Trophoblast cell (in vitro differentiated cells and primary cell): ENCODE data around the gene GFAP.

Source experiments
- DNase-seq, 2 donors: peaks; one replicate each; pipeline ENCODE4 v3.0.0-alpha.2; 2016
- H2AFZ ChIP-seq: 2 replicates; pipeline ENCODE4 v1.6.1; 2013; ENCODE audit warnings: low read length, moderate library complexity, mild to moderate bottlenecking; ENCODE audit not compliant: insufficient read depth, poor library complexity
- H2AK5ac ChIP-seq: 2 replicates; pipeline ENCODE4 v1.6.1; 2013; ENCODE audit warnings: mild to moderate bottlenecking, low read length
- H2BK120ac ChIP-seq: 2 replicates; pipeline ENCODE4 v1.6.1; 2013; ENCODE audit warnings: low read length, mild to moderate bottlenecking, moderate library complexity; ENCODE audit not compliant: insufficient read depth, poor library complexity
- H2BK12ac ChIP-seq: 2 replicates; pipeline ENCODE4 v1.6.1; 2013; ENCODE audit warnings: mild to moderate bottlenecking, low read length, moderate library complexity
- H2BK5ac ChIP-seq: 2 replicates; pipeline ENCODE4 v1.6.1; 2013; ENCODE audit warnings: low read length, low read depth, moderate library complexity, mild to moderate bottlenecking; ENCODE audit not compliant: poor library complexity
- H3K14ac ChIP-seq: 2 replicates; pipeline ENCODE4 v1.6.1; 2013; ENCODE audit warnings: mild to moderate bottlenecking, low read length
- H3K18ac ChIP-seq: 2 replicates; pipeline ENCODE4 v1.6.1; 2013; ENCODE audit warnings: mild to moderate bottlenecking, low read length
- H3K23ac ChIP-seq: 2 replicates; pipeline ENCODE4 v1.6.1; 2013; ENCODE audit warnings: low read length
- H3K27ac ChIP-seq: 2 replicates; pipeline ENCODE4 v1.5.1; 2013; ENCODE audit warnings: low read depth, mild to moderate bottlenecking, inconsistent platforms, low read length, moderate library complexity
- H3K27me3 ChIP-seq: 2 replicates; pipeline ENCODE4 v1.6.1; 2013; ENCODE audit warnings: inconsistent platforms, mild to moderate bottlenecking, low read length, moderate library complexity; ENCODE audit not compliant: insufficient read depth
- H3K36me3 ChIP-seq, 2 experiments: 1 replicate in 1 of 2; 2 replicates in 1 of 2; pipeline ENCODE4 v1.6.1; 2013; ENCODE audit warnings: low read length in 2 of 2, mild to moderate bottlenecking in 2 of 2, moderate library complexity in 1 of 2; ENCODE audit not compliant: insufficient read depth in 2 of 2, control insufficient read depth in 1 of 2
- H3K4ac ChIP-seq: 2 replicates; pipeline ENCODE4 v1.6.1; 2013; ENCODE audit warnings: low read depth, mild to moderate bottlenecking, low read length, moderate library complexity
- H3K4me1 ChIP-seq, 2 experiments: 1 replicate in 1 of 2; 2 replicates in 1 of 2; pipeline ENCODE4 v1.6.1; 2013; ENCODE audit warnings: low read length in 2 of 2, mild to moderate bottlenecking in 2 of 2, moderate library complexity in 1 of 2; ENCODE audit not compliant: insufficient read depth in 2 of 2, control insufficient read depth in 1 of 2
- H3K4me2 ChIP-seq: 2 replicates; pipeline ENCODE4 v1.6.1; 2013; ENCODE audit warnings: inconsistent platforms, mild to moderate bottlenecking, low read length, moderate library complexity
- H3K4me3 ChIP-seq: 2 replicates; pipeline ENCODE4 v1.5.1; 2013; ENCODE audit warnings: mild to moderate bottlenecking, low read depth, low read length, inconsistent platforms
- H3K79me1 ChIP-seq: one replicate; pipeline ENCODE4 v1.6.1; 2013; ENCODE audit warnings: low read length
- H3K79me2 ChIP-seq: 2 replicates; pipeline ENCODE4 v1.6.1; 2013; ENCODE audit warnings: low read length, mild to moderate bottlenecking; ENCODE audit not compliant: control insufficient read depth, insufficient read depth, poor library complexity
- H3K9ac ChIP-seq: 2 replicates; pipeline ENCODE4 v1.6.1; 2013; ENCODE audit warnings: mild to moderate bottlenecking, low read length
- H3K9me3 ChIP-seq: 2 replicates; pipeline ENCODE4 v1.6.1; 2013; ENCODE audit warnings: low read depth, mild to moderate bottlenecking, control low read depth, inconsistent platforms, low read length; ENCODE audit not compliant: insufficient read depth
- H4K12ac ChIP-seq: 2 replicates; pipeline ENCODE4 v1.6.1; 2013; ENCODE audit warnings: low read depth, mild to moderate bottlenecking, low read length, moderate library complexity
- H4K8ac ChIP-seq: 2 replicates; pipeline ENCODE4 v1.6.1; 2013; ENCODE audit warnings: low read depth, mild to moderate bottlenecking, low read length, moderate library complexity
- H4K91ac ChIP-seq: one replicate; pipeline ENCODE4 v1.6.1; 2013; ENCODE audit warnings: low read depth, mild to moderate bottlenecking, low read length, moderate library complexity
- WGBS: extraction: QIAGEN DNeasy Blood & Tissue Kit; methylation state at CpG from one replicate; pipeline ENCODE4 v1.1.7; 2013; ENCODE audit warnings: missing lambda C conversion rate; ENCODE audit not compliant: insufficient read length, insufficient coverage; ENCODE audit errors: extremely low coverage; 5-methylcytosine and 5-hydroxymethylcytosine counted together

The GFAP gene

DNA sequence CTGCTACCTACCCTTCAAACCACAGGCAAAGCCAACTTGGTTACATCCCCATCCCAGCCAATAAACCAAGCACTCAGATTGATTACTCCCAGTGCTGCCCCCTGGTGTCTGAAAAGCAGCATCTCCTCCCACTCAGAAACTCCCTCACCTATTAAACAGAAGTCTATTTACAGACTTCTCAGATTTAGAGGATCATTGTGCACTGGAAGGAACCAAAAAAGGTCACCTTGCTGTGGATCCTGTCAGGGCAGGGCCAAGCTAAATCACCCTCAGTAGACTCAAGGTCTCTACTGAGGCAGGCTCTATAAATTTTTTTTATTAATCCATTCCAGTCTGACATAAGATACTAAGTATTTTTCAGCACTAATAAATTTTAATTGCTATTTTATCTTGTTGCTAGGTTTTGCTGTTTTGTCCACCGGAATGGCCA lies 50.1 kb downstream of the GFAP start:
- no peak overlapping the region for H4K8ac ChIP-seq
- peaks cover 44 to 60% of the 10 kb centered on the region in 2 experiments for H3K36me3 ChIP-seq
- peaks cover 0 to 4% of the 10 kb centered on the region in 2 experiments for H3K4me1 ChIP-seq
- peak; percentile 46 to 89 for DNase-seq
- no peak overlapping the region for H3K18ac ChIP-seq
- no peak overlapping the region for H4K91ac ChIP-seq
- no peak overlapping the region for H2AFZ ChIP-seq
- H3K9me3 ChIP-seq, result no peaks in the 10 kb centered on the region
- H4K12ac ChIP-seq, result no peak overlapping the region
- no peak overlapping the region for H3K4ac ChIP-seq
- H3K4me2 ChIP-seq, result no peak overlapping the region
- no peak overlapping the region for H3K14ac ChIP-seq
- no CpG with 5 or more reads among the region's 1 CpG for WGBS
- H2BK12ac ChIP-seq, result no peak overlapping the region
- no peak overlapping the region for H3K9ac ChIP-seq
- no peak overlapping the region for H3K4me3 ChIP-seq
- no peak overlapping the region for H2AK5ac ChIP-seq
- H3K23ac ChIP-seq, result no peak overlapping the region
- no peaks in the 10 kb centered on the region for H3K27me3 ChIP-seq
- H2BK120ac ChIP-seq, result no peak overlapping the region
- H3K79me2 ChIP-seq, result no peaks in the 10 kb centered on the region
- peaks cover 3% of the 10 kb centered on the region for H3K79me1 ChIP-seq
- no peak overlapping the region for H3K27ac ChIP-seq
- no peak overlapping the region for H2BK5ac ChIP-seq

GRCh38 chr17:44864831-44865230 lies 50.5 kb downstream of the GFAP start:
- no peaks in the 10 kb centered on the region for H3K79me2 ChIP-seq
- no peak for DNase-seq
- no peak overlapping the region for H3K4ac ChIP-seq
- no peak overlapping the region for H2BK120ac ChIP-seq
- WGBS, result no CpG with 5 or more reads among the region's 10 CpGs
- H2BK12ac ChIP-seq, result no peak overlapping the region
- peaks cover 3% of the 10 kb centered on the region for H3K79me1 ChIP-seq
- peaks cover 48 to 64% of the 10 kb centered on the region in 2 experiments for H3K36me3 ChIP-seq
- no peak overlapping the region for H4K8ac ChIP-seq
- H2AFZ ChIP-seq, result no peak overlapping the region
- H4K91ac ChIP-seq, result no peak overlapping the region
- no peaks in the 10 kb centered on the region for H3K27me3 ChIP-seq
- no peak overlapping the region for H3K18ac ChIP-seq
- no peak overlapping the region for H3K4me3 ChIP-seq
- H3K23ac ChIP-seq, result no peak overlapping the region
- H3K27ac ChIP-seq, result no peak overlapping the region
- H3K9ac ChIP-seq, result no peak overlapping the region
- no peak overlapping the region for H3K4me2 ChIP-seq
- H2AK5ac ChIP-seq, result no peak overlapping the region
- H3K9me3 ChIP-seq, result no peaks in the 10 kb centered on the region
- H4K12ac ChIP-seq, result no peak overlapping the region
- no peak overlapping the region for H2BK5ac ChIP-seq
- H3K14ac ChIP-seq, result no peak overlapping the region
- H3K4me1 ChIP-seq, result peaks cover 0 to 4% of the 10 kb centered on the region in 2 experiments

GRCh38 chr17:44863061-44863918 lies 52.0 kb downstream of the GFAP start:
- H3K14ac ChIP-seq, result no peak overlapping the region

DNA sequence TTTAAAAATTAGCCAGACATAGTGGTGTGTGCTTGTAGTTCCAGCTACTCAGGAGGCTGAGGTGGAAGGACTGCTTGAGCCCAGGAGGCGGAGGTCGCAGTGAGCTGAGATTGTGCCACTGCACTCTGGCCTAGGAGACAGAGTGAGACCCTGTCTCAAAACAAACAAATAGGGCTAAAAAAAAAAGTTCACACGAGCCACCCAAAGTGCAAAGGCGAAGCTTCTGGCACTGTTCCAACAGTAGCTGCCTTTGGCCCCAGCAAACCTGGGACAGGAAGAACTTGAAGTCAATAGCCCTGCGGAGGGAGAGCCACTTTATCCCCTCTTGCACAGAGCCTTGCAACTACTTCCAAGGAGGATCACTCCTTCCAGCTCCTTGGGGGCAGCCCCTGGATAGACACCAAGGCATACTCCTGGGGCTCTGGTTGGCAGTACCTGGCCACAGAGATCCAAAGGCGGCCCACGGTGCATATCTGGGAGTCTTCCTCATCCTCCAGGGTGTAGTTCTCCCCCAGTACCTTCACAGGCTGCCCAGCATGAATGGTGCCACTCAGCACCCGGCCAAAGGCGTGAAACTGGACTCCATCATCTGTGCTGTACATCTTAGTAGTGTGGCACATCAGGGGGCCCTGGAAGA lies 52.9 kb downstream of the GFAP start:
- no peak overlapping the region for H2AK5ac ChIP-seq

More at GRCh38 chr17:44863061-44863918, 52.0 kb downstream of the GFAP start:
- H3K36me3 ChIP-seq, result peaks cover 55 to 68% of the 10 kb centered on the region in 2 experiments
- no peaks in the 10 kb centered on the region for H3K27me3 ChIP-seq
- H3K4me2 ChIP-seq, result no peak overlapping the region
- H3K4me3 ChIP-seq, result no peak overlapping the region
- no peak overlapping the region for H3K9ac ChIP-seq
- H3K27ac ChIP-seq, result no peak overlapping the region
- H3K23ac ChIP-seq, result no peak overlapping the region
- no peaks in the 10 kb centered on the region for H3K79me2 ChIP-seq
- no peak overlapping the region for H2BK12ac ChIP-seq
- H2BK120ac ChIP-seq, result no peak overlapping the region
- H4K91ac ChIP-seq, result no peak overlapping the region
- H3K4ac ChIP-seq, result no peak overlapping the region
- no peak for DNase-seq
- H3K4me1 ChIP-seq, result peaks cover 0 to under 1% of the 10 kb centered on the region in 2 experiments
- no peak overlapping the region for H3K18ac ChIP-seq
- H2BK5ac ChIP-seq, result no peak overlapping the region
- H4K8ac ChIP-seq, result no peak overlapping the region
- H2AFZ ChIP-seq, result no peak overlapping the region
- H2AK5ac ChIP-seq, result no peak overlapping the region
- H3K9me3 ChIP-seq, result no peaks in the 10 kb centered on the region
- no CpG with 5 or more reads among the region's 12 CpGs for WGBS
- no peak overlapping the region for H4K12ac ChIP-seq
- peaks cover 1% of the 10 kb centered on the region for H3K79me1 ChIP-seq

More for the DNA sequence above, 52.9 kb downstream of the GFAP start:
- no peak overlapping the region for H2BK5ac ChIP-seq
- no peaks in the 10 kb centered on the region for H3K27me3 ChIP-seq
- peaks cover 57 to 71% of the 10 kb centered on the region in 2 experiments for H3K36me3 ChIP-seq
- no peak overlapping the region for H4K8ac ChIP-seq
- H3K79me2 ChIP-seq, result no peaks in the 10 kb centered on the region
- no peak overlapping the region for H2AFZ ChIP-seq
- no peak overlapping the region for H2BK12ac ChIP-seq
- no peak overlapping the region for H3K4me3 ChIP-seq
- no peak overlapping the region for H3K18ac ChIP-seq
- H3K9me3 ChIP-seq, result no peaks in the 10 kb centered on the region
- H2BK120ac ChIP-seq, result no peak overlapping the region
- H3K9ac ChIP-seq, result no peak overlapping the region
- no CpG with 5 or more reads among the region's 9 CpGs for WGBS
- H3K23ac ChIP-seq, result no peak overlapping the region
- no peak overlapping the region for H4K91ac ChIP-seq
- no peak overlapping the region for H3K14ac ChIP-seq
- no peaks in the 10 kb centered on the region for H3K4me1 ChIP-seq
- H3K27ac ChIP-seq, result no peak overlapping the region
- H3K79me1 ChIP-seq, result no peaks in the 10 kb centered on the region
- H3K4me2 ChIP-seq, result no peak overlapping the region
- H4K12ac ChIP-seq, result no peak overlapping the region
- no peak for DNase-seq
- H3K4ac ChIP-seq, result no peak overlapping the region
